ENCODE measurements around the gene RRP12.

- TF ChIP-seq POLR2A (IDR thresholded peaks at IDR 0.05), result no peak
- TF ChIP-seq CTCF (IDR thresholded peaks at IDR 0.05), result no peak
Observed at GRCh38 chr10:97384641-97385040, 16.5 kb downstream of the RRP12 start.
